ENCODE results near the gene TVP23A.

TVP23A gene

DNA sequence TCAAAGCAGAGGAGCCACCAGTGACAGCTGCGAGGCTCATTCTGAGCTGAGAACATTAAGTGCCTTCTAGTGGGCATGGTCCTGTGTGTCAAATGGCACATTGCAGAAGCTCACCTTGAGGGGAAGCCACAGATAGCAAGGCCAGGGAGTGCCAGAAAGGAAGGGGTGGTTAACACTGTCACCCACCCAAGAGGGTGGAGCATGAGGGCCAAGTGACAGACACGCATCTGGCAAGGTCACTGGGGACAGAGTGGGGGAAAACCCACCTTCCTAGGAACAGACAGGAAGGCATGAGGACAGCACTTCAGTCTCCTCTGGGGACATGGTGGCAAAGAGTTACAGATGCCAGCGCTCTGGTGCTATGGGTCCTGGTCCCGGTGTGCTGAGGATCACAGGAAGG lies 52.8 kb downstream of the TVP23A start:
- peaks cover 28 to 38% of the 10 kb centered on the region in 2 donors for H3K4me1 Mint-ChIP-seq (ENCODE audit: low read depth in 2 of 2)
- H3K9me3 Mint-ChIP-seq = no peaks in the 10 kb centered on the region
- H3K4me3 Mint-ChIP-seq = peak overlapping the region; percentile 59
- H3K27me3 Mint-ChIP-seq = no peaks in the 10 kb centered on the region
- DNase-seq (peak; percentile 47 to 60 (median 58)), ATAC-seq (replicated peaks) (peak; percentile 96)
- H3K36me3 Mint-ChIP-seq (ENCODE audit: insufficient read depth) = peaks cover 28% of the 10 kb centered on the region
- peak overlapping the region; percentile 95 to 97 for H3K27ac Mint-ChIP-seq

DNA sequence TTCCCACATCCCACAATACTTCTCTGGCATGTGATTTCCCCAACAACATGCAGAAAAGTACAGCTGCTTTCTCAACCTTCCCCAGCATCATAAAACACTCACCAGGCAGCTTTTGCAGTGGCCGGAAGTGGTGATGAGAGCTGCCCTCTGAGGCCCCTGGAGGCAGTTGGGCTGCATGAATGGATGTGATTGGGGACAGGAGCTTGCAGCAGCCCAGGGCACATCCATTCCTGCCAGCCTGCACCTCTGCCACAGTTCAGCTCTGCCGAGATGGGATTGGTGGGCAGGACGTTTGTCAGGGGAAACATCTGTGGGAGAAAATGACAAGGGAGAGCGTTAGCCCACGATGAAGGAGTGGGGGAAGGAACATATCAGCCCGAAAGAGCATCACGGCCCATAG lies 55.1 kb downstream of the TVP23A start:
- no peak for DNase-seq
- H3K4me1 Mint-ChIP-seq (ENCODE audit: low read depth in 2 of 2) = peaks cover 27 to 40% of the 10 kb centered on the region in 2 donors
- ATAC-seq (replicated peaks) = no peak
- H3K36me3 Mint-ChIP-seq (ENCODE audit: insufficient read depth) = peaks cover 50% of the 10 kb centered on the region
- peak overlapping the region in 1 of 2 donors; percentile 49 for H3K27ac Mint-ChIP-seq
- H3K9me3 Mint-ChIP-seq = no peaks in the 10 kb centered on the region
- H3K27me3 Mint-ChIP-seq = no peaks in the 10 kb centered on the region
- peak overlapping the region in 1 of 2 donors; percentile 48 for H3K4me3 Mint-ChIP-seq

DNA sequence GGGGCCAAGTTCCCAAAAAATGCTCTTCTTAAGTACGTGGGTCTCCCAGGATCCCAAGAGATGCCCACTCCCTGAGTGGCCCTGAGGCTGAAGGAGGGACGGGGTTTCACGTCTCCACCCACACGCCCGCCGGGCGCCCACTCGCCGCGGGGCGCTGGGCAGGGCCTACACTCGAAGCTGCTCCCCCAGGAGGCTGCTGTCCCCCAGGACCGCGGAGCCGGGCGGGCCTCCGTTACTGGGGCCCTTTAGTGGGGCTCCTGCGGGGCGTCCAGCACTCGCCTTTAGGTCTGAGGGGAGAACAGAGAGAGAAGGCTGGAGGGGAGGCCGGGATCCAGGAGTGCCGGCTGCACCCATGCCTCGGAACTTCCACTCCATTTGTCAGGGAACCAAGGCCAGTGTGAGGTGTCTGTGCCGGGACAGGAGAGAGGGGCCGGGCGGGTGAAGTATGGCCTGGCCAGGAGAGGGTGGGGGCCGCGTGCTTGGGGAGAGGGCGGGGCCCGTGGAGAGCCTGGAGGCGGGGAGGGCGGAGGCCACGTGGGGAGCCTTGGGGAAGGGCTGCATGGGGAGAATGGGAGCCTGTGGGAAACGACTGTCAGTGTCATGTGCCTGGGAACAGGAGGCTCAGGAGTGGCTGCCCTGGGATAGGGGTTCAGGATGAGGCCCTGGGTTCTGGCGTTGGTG lies 56.1 kb downstream of the TVP23A start:
- H3K9me3 Mint-ChIP-seq = no peaks in the 10 kb centered on the region
- peaks cover 55% of the 10 kb centered on the region for H3K36me3 Mint-ChIP-seq (ENCODE audit: insufficient read depth)
- peak overlapping the region in 1 of 2 donors; percentile 41 for H3K4me3 Mint-ChIP-seq
- H3K27me3 Mint-ChIP-seq = no peaks in the 10 kb centered on the region
- peak overlapping the region in 1 of 2 donors; percentile 12 for H3K27ac Mint-ChIP-seq
- peaks cover 27 to 36% of the 10 kb centered on the region in 2 donors for H3K4me1 Mint-ChIP-seq (ENCODE audit: low read depth in 2 of 2)
- DNase-seq (no peak), ATAC-seq (replicated peaks) (no peak)

DNA sequence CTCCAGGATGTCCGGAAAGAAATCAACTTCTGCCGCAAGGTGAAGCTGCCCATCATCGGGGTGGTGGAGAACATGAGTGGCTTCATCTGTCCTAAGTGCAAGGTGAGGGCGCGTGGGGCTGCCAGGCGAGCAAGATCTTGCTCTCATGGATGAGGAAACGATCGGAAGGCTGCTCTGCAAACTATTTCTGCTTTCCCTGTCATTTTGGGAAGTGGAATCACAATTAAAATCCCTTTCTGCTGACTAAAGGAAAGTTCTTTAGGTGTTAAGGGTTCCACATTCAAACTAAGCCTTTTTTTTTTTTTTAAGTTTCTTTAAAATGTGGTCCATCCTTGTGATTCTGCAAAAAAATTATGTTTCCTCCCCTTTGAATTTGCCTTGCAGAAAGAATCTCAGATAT lies 57.2 kb downstream of the TVP23A start:
- Mint-ChIP-seq H3K27ac (peak overlapping the region in 1 of 2 donors; percentile 29), H3K27me3 (no peaks in the 10 kb centered on the region), H3K4me3 (no peak overlapping the region), H3K36me3 (ENCODE audit: insufficient read depth) (peaks cover 65% of the 10 kb centered on the region), H3K9me3 (no peaks in the 10 kb centered on the region), H3K4me1 (ENCODE audit: low read depth in 2 of 2) (peaks cover 25 to 31% of the 10 kb centered on the region in 2 donors)
- ATAC-seq (replicated peaks) (no peak), DNase-seq (no peak)

DNA sequence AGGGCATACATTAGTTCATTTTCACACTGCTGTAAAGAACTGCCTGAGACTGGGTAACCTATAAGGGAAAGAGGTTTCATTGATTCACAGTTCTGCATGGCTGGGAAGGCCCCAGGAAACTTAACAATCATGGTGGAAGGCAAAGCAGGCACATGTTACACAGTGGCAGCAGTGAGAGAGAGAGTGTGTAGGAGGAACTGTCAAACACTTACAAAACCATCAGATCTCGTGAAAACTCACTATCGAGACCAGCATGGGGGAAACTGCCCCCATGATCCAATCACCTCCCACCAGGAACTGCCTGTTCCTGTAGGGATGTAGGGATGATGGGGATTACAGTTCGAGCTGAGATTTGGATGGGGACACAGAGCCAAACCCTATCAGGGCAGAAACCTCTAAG lies 57.7 kb downstream of the TVP23A start:
- Mint-ChIP-seq H3K4me1 (ENCODE audit: low read depth in 2 of 2) (peaks cover 19 to 26% of the 10 kb centered on the region in 2 donors), H3K9me3 (no peaks in the 10 kb centered on the region), H3K27me3 (no peaks in the 10 kb centered on the region), H3K27ac (peak overlapping the region in 1 of 2 donors; percentile 29), H3K36me3 (ENCODE audit: insufficient read depth) (peaks cover 70% of the 10 kb centered on the region), H3K4me3 (no peak overlapping the region)
- DNase-seq = no peak
- ATAC-seq (replicated peaks) = no peak

DNA sequence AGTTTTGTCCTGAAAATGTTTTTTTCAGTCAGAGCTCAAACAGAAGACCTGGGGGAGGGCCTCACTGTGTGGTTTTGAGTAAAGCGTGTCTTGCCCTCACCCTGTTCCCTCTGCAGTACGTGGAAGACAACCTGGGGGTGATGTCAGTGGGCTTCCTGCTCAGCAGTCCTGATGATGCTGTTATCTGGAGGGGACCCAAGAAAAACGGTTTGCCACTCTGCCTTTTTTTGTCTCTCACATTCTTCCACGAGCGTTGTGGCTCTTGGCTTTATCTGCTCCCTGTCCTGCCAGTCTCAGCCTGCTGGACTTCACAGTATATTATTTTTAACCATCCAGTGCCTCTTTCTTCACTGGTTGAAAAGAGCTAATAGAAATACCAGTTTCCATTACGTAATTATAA lies 62.0 kb downstream of the TVP23A start:
- Mint-ChIP-seq H3K27me3 (no peaks in the 10 kb centered on the region), H3K4me3 (no peak overlapping the region), H3K27ac (peak overlapping the region in 1 of 2 donors; percentile 60), H3K36me3 (ENCODE audit: insufficient read depth) (peaks cover 70% of the 10 kb centered on the region), H3K9me3 (no peaks in the 10 kb centered on the region), H3K4me1 (ENCODE audit: low read depth in 2 of 2) (peaks cover 3 to 7% of the 10 kb centered on the region in 2 donors)
- DNase-seq = no peak
- ATAC-seq (replicated peaks) = no peak

DNA sequence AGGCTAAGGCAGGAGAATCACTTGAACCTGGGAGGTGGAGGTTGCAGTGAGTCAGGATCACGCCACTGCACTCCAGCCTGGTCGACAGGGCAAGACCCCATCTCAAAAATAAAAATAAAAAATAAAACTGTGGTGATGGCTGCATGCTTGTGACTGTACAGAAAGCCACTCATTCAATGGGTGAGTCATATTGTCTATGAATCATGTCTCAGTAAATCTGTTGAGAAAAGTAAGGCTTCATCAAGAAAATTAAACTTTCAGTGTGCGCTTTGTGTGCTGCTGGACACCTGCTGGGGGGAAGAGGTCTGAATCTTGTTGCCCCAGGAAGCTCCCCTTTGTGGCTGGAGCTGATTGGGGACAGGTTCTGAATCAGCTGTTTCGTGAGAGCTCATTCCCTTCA lies 63.7 kb downstream of the TVP23A start:
- peaks cover 3 to 7% of the 10 kb centered on the region in 2 donors for H3K4me1 Mint-ChIP-seq (ENCODE audit: low read depth in 2 of 2)
- H3K4me3 Mint-ChIP-seq = no peak overlapping the region
- DNase-seq = no peak
- no peak overlapping the region for H3K27ac Mint-ChIP-seq
- H3K27me3 Mint-ChIP-seq = no peaks in the 10 kb centered on the region
- no peak for ATAC-seq (replicated peaks)
- H3K36me3 Mint-ChIP-seq (ENCODE audit: insufficient read depth) = peaks cover 62% of the 10 kb centered on the region
- no peaks in the 10 kb centered on the region for H3K9me3 Mint-ChIP-seq

DNA sequence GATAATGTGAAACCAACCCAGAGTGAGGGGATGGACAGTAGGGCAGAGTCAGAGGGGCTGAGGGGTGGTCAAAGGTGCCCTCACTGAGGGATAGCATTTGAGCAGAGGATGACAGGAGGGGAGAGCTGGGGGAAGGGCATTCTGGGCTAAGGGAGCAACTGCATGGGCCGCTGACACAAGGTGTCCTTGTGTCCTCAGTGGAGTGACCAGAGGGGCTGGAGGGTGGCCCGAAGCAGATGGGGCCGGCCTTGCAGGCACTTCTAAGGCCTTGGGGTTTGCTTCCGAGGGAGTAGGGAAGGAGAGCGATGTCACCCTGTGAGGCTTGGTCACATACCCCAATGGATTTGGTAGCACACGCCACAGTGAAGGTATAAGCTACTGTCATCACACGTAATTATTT lies 64.9 kb downstream of the TVP23A start:
- no peak for ATAC-seq (replicated peaks)
- Mint-ChIP-seq H3K9me3 (no peaks in the 10 kb centered on the region), H3K27ac (no peak overlapping the region), H3K27me3 (no peaks in the 10 kb centered on the region), H3K36me3 (ENCODE audit: insufficient read depth) (peaks cover 61% of the 10 kb centered on the region), H3K4me3 (no peak overlapping the region), H3K4me1 (ENCODE audit: low read depth in 2 of 2) (peaks cover 3 to 5% of the 10 kb centered on the region in 2 donors)
- no peak for DNase-seq

DNA sequence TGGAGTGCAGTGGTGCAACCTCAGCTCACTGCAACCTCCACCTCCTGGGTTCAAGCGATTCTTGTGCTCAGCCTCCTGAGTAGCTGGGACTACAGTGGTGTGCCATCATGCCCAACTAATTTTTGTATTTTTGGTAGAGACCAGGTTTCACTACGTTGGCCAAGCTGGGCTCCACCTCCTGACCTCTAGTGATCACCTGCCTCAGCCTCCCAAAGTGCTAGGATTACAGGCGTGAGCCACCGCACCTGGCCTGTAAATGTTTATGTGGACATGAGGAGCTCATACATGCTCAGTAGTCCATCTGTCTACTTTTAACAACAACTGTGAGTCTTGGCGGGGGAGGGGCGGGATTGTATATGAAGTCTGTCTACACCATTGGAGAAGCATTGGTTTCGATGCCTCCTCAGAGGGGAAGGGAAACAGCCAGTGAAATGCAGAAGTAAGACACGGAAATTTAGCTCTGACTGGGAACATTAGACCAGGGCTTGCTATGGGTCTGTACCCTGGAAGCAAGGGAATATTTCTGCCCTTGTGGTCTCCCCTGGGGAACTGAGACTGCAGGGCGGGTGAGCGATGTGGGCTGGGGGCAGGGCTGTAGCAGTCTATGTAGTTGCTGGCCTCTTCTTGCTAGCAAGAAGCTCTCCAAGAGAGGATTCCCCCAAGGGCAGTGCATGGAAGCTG lies 65.6 kb downstream of the TVP23A start:
- ATAC-seq (replicated peaks) (peak; percentile 39), DNase-seq (no peak)
- no peaks in the 10 kb centered on the region for H3K27me3 Mint-ChIP-seq
- H3K9me3 Mint-ChIP-seq = no peaks in the 10 kb centered on the region
- peak overlapping the region in 1 of 2 donors; percentile 12 for H3K27ac Mint-ChIP-seq
- peaks cover 61% of the 10 kb centered on the region for H3K36me3 Mint-ChIP-seq (ENCODE audit: insufficient read depth)
- H3K4me1 Mint-ChIP-seq (ENCODE audit: low read depth in 2 of 2) = peaks cover 3 to 5% of the 10 kb centered on the region in 2 donors
- no peak overlapping the region for H3K4me3 Mint-ChIP-seq

DNA sequence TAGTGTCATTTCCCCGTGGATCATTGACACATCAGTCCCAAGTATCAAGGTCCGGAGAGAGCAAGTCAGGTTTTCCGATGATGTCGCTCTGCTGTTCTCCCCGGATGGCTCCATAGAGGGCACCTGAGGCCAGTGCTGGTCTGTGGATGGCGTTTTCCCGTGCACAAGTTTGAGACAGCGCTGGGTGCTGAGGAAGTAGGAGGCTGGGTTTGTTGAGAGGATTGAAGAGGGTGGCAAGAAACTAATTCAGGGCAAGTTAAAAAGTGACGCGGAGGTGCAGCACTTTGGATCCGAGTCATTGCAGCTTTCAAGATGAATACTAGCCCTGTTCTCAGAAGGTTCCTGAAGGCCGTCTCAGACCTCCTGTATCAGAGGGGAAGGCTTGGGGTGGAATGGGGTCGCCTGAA lies 67.3 kb downstream of the TVP23A start:
- peaks cover 3 to 5% of the 10 kb centered on the region in 2 donors for H3K4me1 Mint-ChIP-seq (ENCODE audit: low read depth in 2 of 2)
- no peak overlapping the region for H3K27ac Mint-ChIP-seq
- no peaks in the 10 kb centered on the region for H3K9me3 Mint-ChIP-seq
- no peak for DNase-seq
- H3K36me3 Mint-ChIP-seq (ENCODE audit: insufficient read depth) = peaks cover 55% of the 10 kb centered on the region
- no peak overlapping the region for H3K4me3 Mint-ChIP-seq
- no peak for ATAC-seq (replicated peaks)
- no peaks in the 10 kb centered on the region for H3K27me3 Mint-ChIP-seq

DNA sequence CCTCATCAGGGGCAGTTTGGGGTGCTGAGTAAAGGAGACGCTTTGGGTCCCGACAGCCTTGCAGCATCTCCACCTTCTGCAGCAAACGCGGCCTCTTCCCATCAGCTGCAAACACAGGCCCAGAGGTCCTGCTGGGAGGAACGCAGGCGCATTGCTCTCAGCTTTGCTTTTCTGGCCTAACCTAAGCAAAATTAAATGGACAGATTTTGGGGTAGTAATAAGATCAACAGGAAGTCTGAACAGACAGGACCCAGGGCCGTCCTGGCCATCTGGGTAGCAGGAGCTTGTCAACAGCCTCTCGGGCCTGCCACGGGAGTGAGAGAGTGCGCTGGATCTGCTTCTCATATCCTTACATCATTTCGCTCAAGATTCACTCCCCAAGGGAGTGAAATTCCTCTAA lies 67.8 kb downstream of the TVP23A start:
- DNase-seq (no peak), ATAC-seq (replicated peaks) (no peak)
- Mint-ChIP-seq H3K4me1 (ENCODE audit: low read depth in 2 of 2) (peaks cover 5 to 6% of the 10 kb centered on the region in 2 donors), H3K27ac (no peak overlapping the region), H3K36me3 (ENCODE audit: insufficient read depth) (peaks cover 50% of the 10 kb centered on the region), H3K4me3 (no peak overlapping the region), H3K9me3 (no peaks in the 10 kb centered on the region), H3K27me3 (no peaks in the 10 kb centered on the region)

DNA sequence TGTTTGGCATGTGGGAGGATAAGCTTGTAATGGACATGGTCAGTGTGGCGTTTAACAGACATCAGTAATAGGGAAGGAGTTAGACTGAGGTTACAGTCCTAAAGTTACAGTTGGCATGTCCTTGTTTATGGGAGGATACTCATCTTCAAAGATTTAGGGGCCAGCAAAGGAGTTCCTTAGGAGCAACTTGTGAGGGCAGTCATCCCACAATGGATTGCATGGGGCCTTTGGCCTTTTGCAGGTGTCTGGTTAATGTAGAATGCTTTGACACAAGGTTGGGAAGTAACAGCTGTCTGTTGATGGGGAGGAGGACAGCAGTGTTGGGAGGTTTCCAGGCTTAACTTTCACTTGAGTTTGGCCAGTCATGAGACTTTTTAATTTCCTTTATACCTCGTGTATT lies 72.8 kb downstream of the TVP23A start:
- DNase-seq (no peak), ATAC-seq (replicated peaks) (no peak)
- peak overlapping the region in 1 of 2 donors; percentile 44 for H3K27ac Mint-ChIP-seq
- H3K4me1 Mint-ChIP-seq (ENCODE audit: low read depth in 2 of 2) = peaks cover 20 to 30% of the 10 kb centered on the region in 2 donors
- no peaks in the 10 kb centered on the region for H3K27me3 Mint-ChIP-seq
- H3K4me3 Mint-ChIP-seq = peak overlapping the region in 1 of 2 donors; percentile 1
- peaks cover 44% of the 10 kb centered on the region for H3K36me3 Mint-ChIP-seq (ENCODE audit: insufficient read depth)
- H3K9me3 Mint-ChIP-seq = no peaks in the 10 kb centered on the region

DNA sequence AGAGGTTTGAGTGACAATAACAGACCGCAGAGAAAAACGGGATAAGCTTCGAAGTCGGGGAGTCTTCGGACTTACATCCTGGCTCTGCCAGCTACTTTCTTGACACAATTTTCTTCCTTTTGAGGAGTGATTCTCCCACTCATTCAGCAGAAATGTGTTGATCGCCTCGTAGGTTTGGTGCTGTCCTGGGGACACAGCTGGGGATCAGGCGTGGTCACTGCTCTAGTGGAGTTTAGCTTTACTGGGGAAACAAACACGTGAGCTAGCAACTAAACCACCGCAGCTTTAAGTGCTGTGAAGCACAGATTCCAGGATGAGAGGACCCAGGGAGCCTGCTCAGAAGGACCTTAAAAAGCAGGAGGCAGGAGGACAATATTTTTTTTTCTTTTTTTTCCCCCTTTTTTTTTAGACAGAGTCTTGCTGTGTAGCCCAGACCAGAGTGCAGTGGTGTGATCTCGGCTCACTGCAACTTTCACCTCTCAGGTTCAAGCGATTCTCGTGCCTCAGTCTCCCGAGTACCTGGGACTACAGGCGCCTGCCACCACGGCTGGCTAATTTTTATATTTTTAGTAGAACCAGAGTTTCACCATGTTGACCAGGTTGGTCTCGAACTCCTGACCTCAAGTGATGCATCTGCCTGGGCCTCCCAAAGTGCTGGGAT lies 74.1 kb downstream of the TVP23A start:
- Mint-ChIP-seq H3K27me3 (no peaks in the 10 kb centered on the region), H3K4me3 (peak overlapping the region; percentile 87 to 91), H3K9me3 (no peaks in the 10 kb centered on the region), H3K4me1 (ENCODE audit: low read depth in 2 of 2) (peaks cover 26 to 33% of the 10 kb centered on the region in 2 donors), H3K27ac (peak overlapping the region; percentile 94 to 97), H3K36me3 (ENCODE audit: insufficient read depth) (peaks cover 39% of the 10 kb centered on the region)
- no peak for ATAC-seq (replicated peaks)
- DNase-seq = no peak
